Sigmoid colon (tissue), 4 donors: ENCODE measurements around the gene GSX1.

Experiments
- CTCF ChIP-seq, 4 experiments: fragments of 450-650 bp in 3 of 4; fragments of 200-600 bp in 1 of 4; IDR thresholded peaks; one replicate each; pipeline ENCODE4 v1.5.1; 2016 to 2019; ENCODE audit warnings: antibody characterized with exemption in 4 of 4, mild to moderate bottlenecking in 3 of 4, moderate library complexity in 2 of 4
- EP300 ChIP-seq, 4 donors: sonication (generic); formaldehyde crosslinking; IDR thresholded peaks; one replicate each; pipeline ENCODE4 v1.6.1; 2017; ENCODE audit warnings: antibody characterized with exemption in 4 of 4
- POLR2A ChIP-seq, 2 donors: fragments of 450-650 bp; IDR thresholded peaks; one replicate each; pipeline ENCODE4 v1.6.1; 2016; ENCODE audit warnings: antibody characterized with exemption in 2 of 2, mild to moderate bottlenecking in 2 of 2, moderate library complexity in 2 of 2
- POLR2AphosphoS5 ChIP-seq, 4 donors: sonication (generic); formaldehyde crosslinking; IDR thresholded peaks; one replicate each; pipeline ENCODE4 v1.6.1; 2017; ENCODE audit warnings: antibody characterized with exemption in 4 of 4

GRCh38 chr13:27824121-27824520, 31.8 kb downstream of the GSX1 start:
- no peak for TF ChIP-seq CTCF (IDR thresholded peaks at IDR 0.05)
- TF ChIP-seq POLR2A (IDR thresholded peaks at IDR 0.05) = no peak
- no peak for TF ChIP-seq POLR2AphosphoS5 (IDR thresholded peaks at IDR 0.05)
- TF ChIP-seq EP300 (IDR thresholded peaks at IDR 0.05) = no peak
